ENCODE results near the gene ROS1.
"Not testable (repeated sequence)": the region's sequence is repeated elsewhere in the genome, so short reads cannot be mapped to it uniquely, and the experiment has no call there.

Gene ROS1

GRCh38 chr6:117380298-117380697, 45.4 kb downstream of the ROS1 start:
- DNase-seq (ENCODE audit: low read depth): no peak

- no peak for DNase-seq (ENCODE audit: low read depth)
Observed at GRCh38 chr6:117375446-117375845, 50.3 kb downstream of the ROS1 start.

DNA sequence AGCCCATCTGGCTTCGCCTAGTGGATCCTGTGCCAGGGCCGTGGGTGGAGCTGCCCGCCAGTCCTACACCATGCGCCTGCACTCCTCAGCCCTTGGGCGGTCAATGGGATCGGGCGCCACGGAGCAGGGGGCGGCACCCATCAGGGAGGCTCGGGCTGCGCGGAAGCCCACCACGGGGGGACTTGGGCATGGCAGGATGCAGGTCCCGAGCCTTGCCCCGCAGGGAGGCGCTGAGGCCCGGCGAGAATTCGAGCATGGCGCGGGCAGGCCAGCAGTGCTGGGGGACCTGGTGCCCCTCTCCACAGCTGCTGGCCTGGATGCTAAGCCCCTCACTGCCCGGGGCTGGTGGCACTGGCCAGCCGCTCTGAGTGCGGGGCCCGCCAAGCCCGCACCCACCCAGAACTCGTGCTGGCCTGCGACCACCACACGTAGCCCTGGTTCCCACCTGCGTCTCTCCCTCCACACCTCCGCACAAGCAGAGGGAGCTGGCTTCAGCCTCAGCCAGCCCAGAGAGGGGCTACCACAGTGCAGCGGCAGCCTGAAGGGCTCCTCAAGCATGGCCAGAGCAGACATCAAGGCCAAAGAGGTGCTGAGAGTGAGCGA, 52.4 kb downstream of the ROS1 start:
- no peak for DNase-seq (ENCODE audit: low read depth)

GRCh38 chr6:117372289-117372688, 53.5 kb downstream of the ROS1 start:
- not testable (repeated sequence) for DNase-seq (ENCODE audit: low read depth)

DNA sequence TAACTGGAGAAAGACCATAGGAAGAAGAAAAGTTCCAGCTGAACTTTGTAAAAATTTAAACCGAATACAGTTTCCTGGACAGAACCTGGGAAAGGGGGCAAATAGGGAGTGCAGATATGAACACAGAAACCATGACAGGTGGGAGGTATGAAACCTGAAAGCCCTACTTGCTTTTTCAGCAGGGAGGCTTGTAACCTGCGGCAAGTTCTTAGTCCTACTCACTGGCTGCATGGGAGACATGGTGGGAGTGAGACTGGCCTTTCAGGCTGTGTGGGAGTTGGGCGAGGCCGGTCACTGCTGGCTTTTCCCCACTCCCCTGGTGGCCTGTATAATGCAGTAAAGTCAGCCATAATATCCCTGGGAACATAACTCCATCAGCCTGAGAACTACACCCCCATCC, 54.2 kb downstream of the ROS1 start:
- DNase-seq (ENCODE audit: low read depth): no peak

- DNase-seq (ENCODE audit: low read depth): no peak
Observed at GRCh38 chr6:117359581-117359980, 66.2 kb downstream of the ROS1 start.

DNA sequence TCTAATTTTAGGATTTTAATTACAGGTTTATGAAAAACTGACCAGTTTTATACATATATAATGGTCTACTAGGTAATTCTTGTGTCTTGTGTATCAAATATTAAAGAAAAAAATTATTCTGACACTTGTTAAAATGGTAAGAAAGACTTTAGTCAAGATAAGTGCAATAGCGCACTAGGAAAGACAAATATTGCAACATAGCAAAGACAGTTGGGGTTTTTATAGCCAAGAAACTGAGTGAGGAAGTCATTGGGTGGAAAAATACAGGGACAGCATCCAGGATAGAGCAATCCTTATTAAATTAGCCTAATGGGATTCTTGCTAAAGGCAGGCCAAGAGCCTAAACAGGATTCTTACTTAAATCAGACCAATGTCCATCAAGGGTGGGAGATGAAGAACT, 71.1 kb downstream of the ROS1 start:
- no peak for DNase-seq (ENCODE audit: low read depth)

DNA sequence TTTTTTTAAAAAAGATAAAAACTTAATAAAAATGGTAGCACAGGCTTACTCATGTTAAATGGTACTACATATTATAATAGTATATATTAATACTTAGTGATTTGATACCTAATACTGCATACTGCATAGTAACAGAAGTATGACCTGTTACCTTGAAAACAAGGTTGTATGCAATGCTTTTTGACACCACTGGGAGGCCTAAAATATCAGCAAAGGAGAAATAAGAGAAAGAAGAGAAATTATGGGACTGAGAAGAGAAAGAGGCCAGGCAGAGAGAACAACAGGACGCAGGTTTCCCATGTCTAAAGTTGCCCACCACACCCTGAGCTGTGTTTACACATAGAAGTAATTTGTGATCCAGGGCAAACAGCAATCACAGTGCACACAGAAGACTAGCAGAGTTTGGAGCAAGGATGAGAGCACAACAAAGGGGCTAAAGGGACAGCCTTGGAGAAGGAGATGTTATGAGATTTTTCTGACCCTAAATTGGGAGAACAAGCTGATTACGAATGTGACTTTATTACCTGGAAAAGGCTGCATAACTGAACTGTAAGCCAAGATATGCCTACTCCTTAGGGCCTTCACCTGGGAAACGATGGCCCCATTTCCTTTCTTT, 73.2 kb downstream of the ROS1 start:
- DNase-seq (ENCODE audit: low read depth): peak; percentile 5

- no peak for DNase-seq (ENCODE audit: low read depth)
Observed at GRCh38 chr6:117351521-117351920, 74.2 kb downstream of the ROS1 start.

- DNase-seq (ENCODE audit: low read depth): peak; percentile 5
Observed at GRCh38 chr6:117346142-117346930, 79.4 kb downstream of the ROS1 start.

DNA sequence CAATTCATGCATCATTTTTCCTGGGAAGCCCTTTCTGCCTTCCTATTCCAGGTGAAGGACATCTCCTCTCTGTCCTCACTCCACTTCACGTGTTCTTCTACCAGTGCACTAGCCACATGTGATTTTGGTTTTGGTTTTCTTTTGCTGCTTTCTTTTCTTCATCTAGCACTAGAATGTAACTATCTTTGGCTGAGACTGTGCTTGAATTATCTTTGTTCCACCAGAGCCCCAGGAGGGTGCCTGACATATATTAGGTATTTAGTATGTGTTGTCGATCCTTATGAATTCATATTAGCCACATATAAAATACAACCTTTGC, 80.5 kb downstream of the ROS1 start:
- no peak for DNase-seq (ENCODE audit: low read depth)

DNA sequence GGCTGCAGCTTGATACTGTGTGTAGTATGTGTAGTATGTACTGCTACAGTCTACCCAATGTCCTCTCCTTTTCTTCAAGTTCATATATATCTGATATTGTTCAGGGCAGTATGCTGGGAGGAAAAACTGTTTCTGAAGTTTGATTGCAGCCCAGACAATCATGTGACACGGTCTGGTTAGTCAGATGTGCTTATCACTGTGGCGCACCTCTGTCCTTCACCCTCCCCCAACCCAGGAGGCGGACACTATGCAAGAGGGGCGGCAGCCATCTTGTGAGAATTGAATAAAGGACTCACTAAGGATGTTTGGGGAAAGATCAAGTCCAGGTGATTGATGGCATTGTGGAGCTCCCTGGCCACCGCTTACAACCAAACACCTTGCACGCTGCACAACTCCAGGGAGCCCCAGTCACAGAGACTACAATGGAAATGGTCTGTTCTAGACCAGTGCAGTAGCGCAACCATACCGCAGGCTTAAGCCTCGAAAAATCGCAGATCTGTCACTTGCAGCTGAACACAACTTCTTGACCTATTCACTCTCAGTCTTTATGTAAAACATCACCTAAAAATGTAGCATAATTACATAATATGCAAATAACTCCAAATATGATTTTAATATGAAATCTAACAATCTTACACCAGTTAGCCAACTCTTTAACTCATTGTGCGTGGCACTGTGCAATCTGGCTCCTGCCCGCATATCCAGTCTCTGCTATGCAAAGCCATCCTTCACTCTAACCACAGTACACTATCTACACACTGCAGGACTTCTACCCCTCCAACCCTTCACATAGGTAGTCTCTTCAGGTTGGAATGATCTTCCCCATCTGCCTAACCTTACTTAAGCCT, 81.1 kb downstream of the ROS1 start:
- DNase-seq (ENCODE audit: low read depth): no peak

DNA sequence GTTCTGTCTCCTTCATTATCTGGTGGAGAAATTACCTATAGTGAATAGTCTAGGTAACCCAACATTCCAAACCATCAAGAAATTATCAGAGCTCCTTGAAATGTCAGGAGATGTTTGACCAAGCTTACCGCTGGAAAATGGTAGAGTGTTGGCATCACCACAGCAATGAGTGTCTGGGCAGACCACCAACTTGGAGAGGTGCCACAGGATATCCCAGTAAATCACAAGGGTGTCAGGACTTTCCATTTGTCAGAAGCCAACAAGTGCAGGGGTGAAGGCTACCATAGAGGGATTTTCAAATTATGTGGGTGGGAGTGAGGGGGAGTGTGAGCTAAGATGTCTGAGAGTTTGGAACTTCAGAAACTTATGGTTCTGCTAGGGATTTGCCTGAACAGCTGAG, 87.2 kb downstream of the ROS1 start:
- no peak for DNase-seq (ENCODE audit: low read depth)

DNA sequence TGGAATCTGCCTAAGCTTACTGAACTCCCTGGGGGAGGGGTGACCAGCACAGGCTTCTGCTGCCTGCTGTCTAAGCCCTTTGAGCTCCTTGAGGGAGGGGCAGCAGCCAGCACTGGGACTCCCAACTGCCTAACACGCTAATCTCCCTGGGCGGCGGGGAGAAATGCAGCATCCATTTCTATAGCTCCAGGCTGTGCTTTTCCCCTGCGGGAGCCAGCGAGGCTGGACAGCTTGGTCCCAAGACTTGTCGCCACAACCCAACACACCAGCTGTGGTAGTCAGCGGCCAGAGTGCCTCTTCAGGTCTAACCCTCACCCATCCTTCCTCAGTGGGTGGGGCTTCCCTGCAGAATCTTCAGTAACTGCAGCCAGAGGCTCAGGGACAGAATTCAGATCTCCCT, 95.8 kb downstream of the ROS1 start:
- no peak for DNase-seq (ENCODE audit: low read depth)

- no peak for DNase-seq (ENCODE audit: low read depth)
Observed at GRCh38 chr6:117328500-117328899, 97.2 kb downstream of the ROS1 start.

- no peak for DNase-seq (ENCODE audit: low read depth)
Observed at GRCh38 chr6:117328005-117328389, 97.7 kb downstream of the ROS1 start.

GRCh38 chr6:117327149-117328004, 98.4 kb downstream of the ROS1 start:
- DNase-seq (ENCODE audit: low read depth): no peak

DNA sequence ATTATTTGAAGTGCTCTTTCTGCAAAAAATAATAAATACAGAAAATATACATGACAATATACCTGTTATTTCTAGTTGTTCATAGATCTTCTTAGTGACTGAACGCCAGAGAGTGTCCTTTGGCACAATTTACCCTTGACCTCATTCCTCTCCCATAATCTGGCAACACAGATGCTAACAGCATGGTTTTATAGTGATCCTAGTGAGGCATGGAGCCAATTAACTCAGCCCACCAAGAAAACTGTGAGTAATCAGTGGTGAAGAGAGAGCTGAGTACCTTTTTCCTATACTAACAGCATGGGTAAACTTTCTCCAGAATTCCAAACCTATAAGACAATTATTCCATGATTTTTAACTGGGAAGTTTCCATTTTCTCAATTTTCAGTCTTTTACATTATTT, 99.3 kb downstream of the ROS1 start:
- no peak for DNase-seq (ENCODE audit: low read depth)

DNA sequence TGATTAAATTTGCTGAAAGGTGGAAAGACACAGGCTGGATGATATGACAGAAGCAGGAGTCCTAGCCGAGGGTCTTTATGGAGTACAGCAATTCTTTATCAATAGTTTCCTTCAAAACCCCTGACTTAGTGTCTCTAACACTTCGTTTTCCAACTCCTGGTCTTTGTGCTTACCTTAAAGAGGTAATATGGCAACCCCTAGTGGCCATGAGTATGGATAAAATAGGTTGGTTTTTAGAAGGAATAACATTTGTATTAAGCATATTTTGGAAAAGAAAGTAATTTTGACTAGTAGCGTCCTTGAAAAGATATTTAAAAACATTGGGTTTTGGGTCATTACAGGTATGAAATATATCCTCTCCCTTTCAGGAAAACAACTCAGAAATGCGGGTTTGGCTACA, 108.5 kb downstream of the ROS1 start:
- DNase-seq (ENCODE audit: low read depth): no peak

DNA sequence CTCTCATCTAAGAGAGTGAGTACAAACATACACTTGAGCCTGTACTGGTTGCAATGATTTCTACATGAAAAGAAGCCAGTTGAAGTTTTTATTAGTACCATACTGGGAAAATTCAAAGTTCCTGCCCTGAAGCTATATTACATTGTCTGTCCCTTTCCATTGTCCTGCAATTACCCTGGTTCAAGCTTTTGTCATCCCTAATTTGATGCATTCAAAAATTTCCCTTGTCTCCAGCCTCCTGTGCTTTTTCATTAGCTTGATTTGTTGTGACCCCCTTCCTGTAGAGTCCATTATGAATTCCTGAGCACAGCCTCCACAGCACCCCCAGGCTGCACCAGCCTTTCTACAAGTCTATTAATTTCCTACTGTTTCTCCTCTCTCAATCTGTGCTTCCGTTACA, 114.0 kb downstream of the ROS1 start:
- DNase-seq (ENCODE audit: low read depth): no peak

DNA sequence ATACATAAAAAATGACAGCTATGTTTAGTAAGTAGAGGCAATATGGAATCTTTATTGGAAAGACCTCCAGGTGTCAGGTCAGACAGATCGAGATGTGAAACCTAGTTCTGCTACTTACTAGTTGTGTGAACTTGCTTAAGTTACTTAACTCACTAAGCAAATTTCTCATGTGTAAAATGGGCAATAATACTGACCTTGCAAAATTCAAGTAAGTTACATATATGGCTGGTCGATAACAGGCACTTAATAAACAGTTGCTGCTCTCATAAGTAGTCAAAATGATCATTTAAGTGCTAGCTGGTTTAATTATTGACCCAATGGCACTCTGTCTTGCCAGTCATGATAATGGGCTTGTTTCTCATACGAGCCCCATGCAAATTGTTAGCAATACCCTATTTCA, 114.4 kb downstream of the ROS1 start:
- DNase-seq (ENCODE audit: low read depth): no peak

DNA sequence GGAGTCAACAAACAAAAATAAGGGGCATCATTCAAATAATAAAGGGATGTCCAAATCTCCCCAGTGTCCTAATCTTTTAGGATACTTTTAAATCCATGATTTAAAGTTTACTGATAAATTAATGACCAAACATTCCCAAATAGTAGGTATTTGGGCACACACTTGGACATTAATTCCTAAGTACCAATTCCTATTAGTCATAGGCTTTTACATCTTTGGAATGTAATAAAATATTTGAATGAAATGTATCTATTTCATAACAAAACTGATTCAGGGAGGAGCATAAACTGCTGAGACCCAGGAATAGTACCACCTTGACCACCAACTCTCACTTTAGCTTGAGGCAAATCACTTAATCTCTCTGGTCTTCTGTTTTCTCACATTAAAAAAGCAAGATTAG, 116.1 kb downstream of the ROS1 start:
- DNase-seq (ENCODE audit: low read depth): no peak

Data from GM04503 (cell line).